GM20000 (cell line): Measurements from ENCODE around the gene PRG2.
"Not testable (repeated sequence)": the region's sequence is repeated elsewhere in the genome, so short reads cannot be mapped to it uniquely, and the experiment has no call there.

Experiments
- DNase-seq: peaks from one replicate; pipeline ENCODE4 v3.0.0; 2012; ENCODE audit warnings: low spot score
- TF ChIP-seq, protein P1 (sequence below): IDR thresholded peaks from 2 replicates; pipeline ENCODE4 v1.5.1; 2012; ENCODE audit warnings: mild to moderate bottlenecking, control low read depth; ENCODE audit errors: extremely low read depth, missing control alignments

PRG2 gene

DNA sequence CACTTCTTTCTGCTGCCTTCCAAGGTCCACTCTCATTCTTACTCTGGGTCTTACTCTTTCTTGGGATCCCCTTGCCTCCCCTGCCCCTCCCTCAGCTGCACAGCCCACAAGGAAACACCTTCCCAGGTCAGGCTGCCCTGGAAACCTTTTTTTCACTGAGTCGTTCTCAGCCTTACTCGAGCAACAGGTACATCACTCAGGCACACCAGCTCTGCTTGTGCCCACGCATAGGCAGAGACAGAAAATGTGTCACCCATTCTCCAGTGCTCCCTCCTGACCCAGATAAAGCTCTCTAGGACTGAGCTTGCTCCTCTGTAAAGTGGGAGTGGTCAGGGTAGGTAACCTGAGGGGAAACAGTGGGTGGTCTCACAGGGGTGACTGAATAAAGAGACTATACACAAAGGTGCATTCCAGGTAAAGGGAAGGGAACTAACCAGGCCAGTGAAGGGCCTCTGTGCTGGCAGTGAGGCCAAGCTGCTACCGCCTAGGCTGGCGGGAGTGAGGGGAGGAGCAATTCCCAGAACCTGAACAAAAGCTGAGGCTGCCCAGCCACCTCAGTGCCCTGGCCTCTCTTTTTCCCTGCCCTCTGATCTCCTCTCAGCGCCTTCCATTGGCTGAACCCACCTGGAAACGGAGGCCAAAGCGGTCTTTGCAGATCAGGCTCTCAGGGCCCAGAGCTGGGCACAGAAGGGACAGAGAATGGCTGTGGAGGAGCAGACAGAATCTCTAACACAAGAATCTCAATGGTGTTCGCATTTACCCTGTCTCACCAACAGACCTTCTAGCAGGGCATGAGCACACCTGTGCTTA, 25.4 kb downstream of the PRG2 start:
- no peak for DNase-seq
- TF ChIP-seq, protein P1, sequence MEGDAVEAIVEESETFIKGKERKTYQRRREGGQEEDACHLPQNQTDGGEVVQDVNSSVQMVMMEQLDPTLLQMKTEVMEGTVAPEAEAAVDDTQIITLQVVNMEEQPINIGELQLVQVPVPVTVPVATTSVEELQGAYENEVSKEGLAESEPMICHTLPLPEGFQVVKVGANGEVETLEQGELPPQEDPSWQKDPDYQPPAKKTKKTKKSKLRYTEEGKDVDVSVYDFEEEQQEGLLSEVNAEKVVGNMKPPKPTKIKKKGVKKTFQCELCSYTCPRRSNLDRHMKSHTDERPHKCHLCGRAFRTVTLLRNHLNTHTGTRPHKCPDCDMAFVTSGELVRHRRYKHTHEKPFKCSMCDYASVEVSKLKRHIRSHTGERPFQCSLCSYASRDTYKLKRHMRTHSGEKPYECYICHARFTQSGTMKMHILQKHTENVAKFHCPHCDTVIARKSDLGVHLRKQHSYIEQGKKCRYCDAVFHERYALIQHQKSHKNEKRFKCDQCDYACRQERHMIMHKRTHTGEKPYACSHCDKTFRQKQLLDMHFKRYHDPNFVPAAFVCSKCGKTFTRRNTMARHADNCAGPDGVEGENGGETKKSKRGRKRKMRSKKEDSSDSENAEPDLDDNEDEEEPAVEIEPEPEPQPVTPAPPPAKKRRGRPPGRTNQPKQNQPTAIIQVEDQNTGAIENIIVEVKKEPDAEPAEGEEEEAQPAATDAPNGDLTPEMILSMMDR, result no peak

- DNase-seq, result no peak
- TF ChIP-seq, protein P1, result no peak
These were observed 27.0 kb downstream of the PRG2 start for GRCh38 chr11:57363131-57364080.

GRCh38 chr11:57361926-57362325, 28.5 kb downstream of the PRG2 start:
- TF ChIP-seq, protein P1, result no peak
- DNase-seq, result no peak

GRCh38 chr11:57361420-57361819, 29.0 kb downstream of the PRG2 start:
- DNase-seq, result not testable (repeated sequence)

- no peak for DNase-seq
- TF ChIP-seq, protein P1, result no peak
These were observed 29.5 kb downstream of the PRG2 start for GRCh38 chr11:57360991-57361390.

GRCh38 chr11:57359896-57360690, 30.4 kb downstream of the PRG2 start:
- TF ChIP-seq, protein P1, result no peak
- no peak for DNase-seq

DNA sequence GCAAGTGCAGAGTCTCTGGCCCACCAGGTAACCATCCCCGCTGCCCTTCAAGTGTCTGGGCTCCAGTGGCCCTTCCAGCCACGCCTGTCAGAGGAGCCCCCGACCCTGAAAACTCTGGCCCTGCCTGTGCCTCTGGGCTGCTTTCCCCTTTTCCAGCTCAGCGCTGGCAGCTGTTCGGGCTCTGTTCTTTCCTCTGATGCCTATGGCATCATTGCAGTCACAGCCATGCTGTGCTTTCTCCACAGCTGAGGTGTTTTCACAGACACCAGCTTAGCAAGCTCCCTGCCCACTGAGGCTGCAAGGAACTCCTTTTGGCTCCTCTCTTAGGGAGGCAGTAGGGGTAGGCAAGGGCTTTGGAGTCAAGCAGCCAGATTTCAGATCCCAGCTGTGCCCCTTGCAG, 31.1 kb downstream of the PRG2 start:
- TF ChIP-seq, protein P1, result no peak
- DNase-seq, result no peak
